Osteoblast (primary cell): ENCODE results near the gene IL7R. TPM values are rescaled to one million over a fixed set of nuclear protein-coding genes. Genes with fewer than 3 reads are reported as not detected.

Experiments used
- DNase-seq: peaks from one replicate; pipeline ENCODE4 v3.0.0; 2011; ENCODE audit warnings: low spot score, mixed read lengths; ENCODE audit not compliant: insufficient read length; ENCODE audit errors: missing footprints
- H2AFZ ChIP-seq: 2 replicates; pipeline ENCODE4 v1.6.0; 2011; ENCODE audit warnings: mild to moderate bottlenecking, low read length
- H3K27ac ChIP-seq: 2 replicates; pipeline ENCODE4 v1.5.1; 2011; ENCODE audit warnings: mild to moderate bottlenecking, low read depth, low read length, moderate library complexity
- H3K27me3 ChIP-seq: 2 replicates; pipeline ENCODE4 v1.6.0; 2012; ENCODE audit warnings: mild to moderate bottlenecking, control low read depth, inconsistent platforms, low read length, moderate library complexity; ENCODE audit not compliant: insufficient read depth
- H3K36me3 ChIP-seq: 2 replicates; pipeline ENCODE4 v1.5.1; 2011; ENCODE audit warnings: mild to moderate bottlenecking, low read length, control low read depth, moderate library complexity; ENCODE audit not compliant: insufficient read depth
- H3K4me1 ChIP-seq: 2 replicates; pipeline ENCODE4 v1.5.1; 2011; ENCODE audit warnings: mild to moderate bottlenecking, low read length, control low read depth, moderate library complexity; ENCODE audit not compliant: insufficient read depth
- H3K4me2 ChIP-seq: 2 replicates; pipeline ENCODE4 v1.6.0; 2011; ENCODE audit warnings: mild to moderate bottlenecking, low read length; ENCODE audit not compliant: insufficient read depth
- H3K4me3 ChIP-seq: fragments of 200-600 bp; sonication (generic); 3 replicates; pipeline ENCODE4 v1.5.1; 2012; ENCODE audit warnings: mild to moderate bottlenecking, low read length, inconsistent platforms; ENCODE audit not compliant: insufficient read depth
- H3K79me2 ChIP-seq: 2 replicates; pipeline ENCODE4 v1.6.0; 2012; ENCODE audit warnings: mild to moderate bottlenecking, low read length, control low read depth, inconsistent platforms; ENCODE audit not compliant: insufficient read depth
- H3K9me3 ChIP-seq: 2 replicates; pipeline ENCODE4 v1.5.1; 2011; ENCODE audit warnings: low read depth, low read length, control low read depth
- H4K20me1 ChIP-seq: 2 replicates; pipeline ENCODE4 v1.6.0; 2012; ENCODE audit warnings: mild to moderate bottlenecking, low read length, control low read depth; ENCODE audit not compliant: insufficient read depth
- CTCF ChIP-seq: IDR thresholded peaks from 2 replicates; pipeline ENCODE4 v1.5.1; 2011; ENCODE audit warnings: mild to moderate bottlenecking, low read depth, low read length, moderate library complexity; ENCODE audit errors: extremely low read depth
- total RNA-seq: library from RNA; depleted of rRNA; stranded (reverse); fragments of >200 nt; gene quantifications from 2 replicates; pipeline ENCODE4 v1.2.3, GENCODE V29; 2012

Gene IL7R
- total RNA-seq, 1 donor = 2.2 TPM

GRCh38 chr5:35857606-35858205, 1.0 kb downstream of the IL7R start:
- H3K4me1 ChIP-seq = peaks cover 80% of the 10 kb centered on the region
- peak overlapping the region; percentile 78 for H3K27ac ChIP-seq
- no peaks in the 10 kb centered on the region for H3K27me3 ChIP-seq
- H3K4me2 ChIP-seq = peak overlapping the region; percentile 73
- DNase-seq = peak; percentile 66
- no peaks in the 10 kb centered on the region for H3K9me3 ChIP-seq
- H3K36me3 ChIP-seq = peaks cover 4% of the 10 kb centered on the region
- H2AFZ ChIP-seq = no peak overlapping the region
- no peak for TF ChIP-seq CTCF
- no peaks in the 10 kb centered on the region for H4K20me1 ChIP-seq
- peak overlapping the region; percentile 56 for H3K4me3 ChIP-seq
- peaks cover 7% of the 10 kb centered on the region for H3K79me2 ChIP-seq

GRCh38 chr5:35859101-35859661, 2.5 kb downstream of the IL7R start:
- Histone ChIP-seq H2AFZ (peak overlapping the region; percentile 40), H3K27ac (peak overlapping the region; percentile 78), H3K4me2 (peak overlapping the region; percentile 73), H3K27me3 (no peaks in the 10 kb centered on the region), H3K4me1 (peaks cover 74% of the 10 kb centered on the region), H3K36me3 (peaks cover 13% of the 10 kb centered on the region), H3K9me3 (no peaks in the 10 kb centered on the region), H3K4me3 (peak overlapping the region; percentile 6), H3K79me2 (peaks cover 7% of the 10 kb centered on the region), H4K20me1 (no peaks in the 10 kb centered on the region)
- no peak for DNase-seq
- no peak for TF ChIP-seq CTCF

- Histone ChIP-seq H3K27ac (no peak overlapping the region), H3K27me3 (no peaks in the 10 kb centered on the region), H3K4me3 (no peak overlapping the region), H3K4me2 (no peak overlapping the region), H2AFZ (no peak overlapping the region), H3K36me3 (peaks cover 16% of the 10 kb centered on the region), H3K4me1 (peaks cover 67% of the 10 kb centered on the region), H3K9me3 (no peaks in the 10 kb centered on the region), H3K79me2 (peaks cover 7% of the 10 kb centered on the region), H4K20me1 (no peaks in the 10 kb centered on the region)
- TF ChIP-seq CTCF = no peak
- no peak for DNase-seq
These were observed 4.0 kb downstream of the IL7R start for GRCh38 chr5:35860686-35861085.

- Histone ChIP-seq H3K79me2 (peaks cover 7% of the 10 kb centered on the region), H2AFZ (peak overlapping the region; percentile 75), H3K9me3 (no peaks in the 10 kb centered on the region), H3K27ac (peak overlapping the region; percentile 51), H3K4me2 (peak overlapping the region; percentile 14), H3K36me3 (peaks cover 16% of the 10 kb centered on the region), H3K4me1 (peaks cover 57% of the 10 kb centered on the region), H4K20me1 (no peaks in the 10 kb centered on the region), H3K27me3 (no peaks in the 10 kb centered on the region), H3K4me3 (no peak overlapping the region)
- TF ChIP-seq CTCF = no peak
- no peak for DNase-seq
These were observed 5.0 kb downstream of the IL7R start for GRCh38 chr5:35861718-35862117.
